Adrenal gland (tissue), 12 donors: ENCODE results near the gene GLTPD2. TPM values are rescaled to one million over a fixed set of nuclear protein-coding genes. Genes with fewer than 3 reads are reported as not detected.

Experiments used
- DNase-seq, 7 donors: peaks; one replicate each; pipeline ENCODE4 v3.0.0-alpha.2; 2019 to 2020
- H3K27ac ChIP-seq, 5 donors: fragments of 200-600 bp; sonication (generic) in 4 of 5; 1 replicate in 3 of 5; 2 replicates in 2 of 5; pipeline versions ENCODE4 v1.5.1 to v1.8.0; 2016 to 2020; ENCODE audit warnings: mild to moderate bottlenecking in 1 of 5
- H3K27me3 ChIP-seq: fragments of 200-600 bp; 2 replicates; pipeline ENCODE4 v1.8.0; 2021
- H3K36me3 ChIP-seq, 2 donors: fragments of 200-600 bp; replicated peaks in 1 of 2; 1 replicate in 1 of 2; 2 replicates in 1 of 2; pipeline versions ENCODE4 v1.5.1 to v1.8.0; 2018 to 2022
- H3K4me1 ChIP-seq, 2 donors: fragments of 200-600 bp; replicated peaks in 1 of 2; 1 replicate in 1 of 2; 2 replicates in 1 of 2; pipeline versions ENCODE4 v1.5.1 to v1.8.0; 2018 to 2021
- H3K4me3 ChIP-seq, 4 donors: fragments of 200-600 bp; sonication (generic) in 3 of 4; one replicate each; pipeline ENCODE4 v1.5.1; 2016 to 2018
- H3K9me3 ChIP-seq, 3 donors: fragments of 200-600 bp; sonication (generic) in 1 of 3; replicated peaks in 1 of 3; 1 replicate in 2 of 3; 2 replicates in 1 of 3; pipeline versions ENCODE4 v1.5.1 to v1.8.0; 2016 to 2021
- POLR2A ChIP-seq, 2 donors: fragments of 450-650 bp; IDR thresholded peaks; one replicate each; pipeline ENCODE4 v1.6.1; 2017; ENCODE audit warnings: antibody characterized with exemption in 2 of 2, mild to moderate bottlenecking in 2 of 2, moderate library complexity in 1 of 2
- WGBS, 4 donors: extraction: QIAGEN DNeasy Blood & Tissue Kit in 2 of 4; methylation state at CpG; one replicate each; pipeline versions ENCODE4 v1.1.5 to v1.1.7; 2013 to 2017; 5-methylcytosine and 5-hydroxymethylcytosine counted together
- intact Hi-C, 2 donors: fragments of 100-400 bp; cut with DNase I; formaldehyde crosslinking; loops; one replicate each; pipeline versions ENCODE4 v1.14.1 to v1.15.0; 2022 to 2023
- polyA plus RNA-seq, 3 donors: library from polyadenylated mRNA; stranded (reverse); fragments of 200-250 nt in 2 of 3; fragments of 350-450 nt in 1 of 3; fragmentation: Illumina TruSeq in 1 of 3; extraction: RNeasy Lipid Tissue Mini Kit (QIAGEN cat#74804) in 1 of 3; gene quantifications; one replicate each; pipeline ENCODE4 v1.2.3, GENCODE V29; 2013 to 2014
- total RNA-seq, 9 donors: library from RNA; depleted of rRNA in 4 of 9; stranded (reverse); fragments of >200 nt in 4 of 9; fragments of 120-200 nt in 1 of 9; fragmentation: NEBNext Ultra II Directional in 1 of 9; extraction: Animal tissue kit (Norgen Biotek cat#: 25700) in 1 of 9; gene quantifications; one replicate each; pipeline versions ENCODE4 v1.1.0 to v1.2.4, GENCODE V29; 2013 to 2023
- TF ChIP-seq, protein P1 (sequence below), 6 experiments: fragments of 450-650 bp in 4 of 6; fragments of 200-600 bp in 2 of 6; sonication (generic) in 1 of 6; IDR thresholded peaks; 1 replicate in 5 of 6; 2 replicates in 1 of 6; pipeline versions ENCODE4 v1.5.1 to v1.8.0; 2016 to 2021; ENCODE audit warnings: antibody characterized with exemption in 6 of 6, mild to moderate bottlenecking in 2 of 6, moderate library complexity in 1 of 6
- donor health status: healthy with polysubstance abuse.
- donor health status: Bipolar disorder and iron deficiency.
- donor health status: DM: yes; HTN: yes; CAD: no.
- donor health status: DM: no; HTN: no; CAD: no.
- donor health status: DM: no; HTN: no; CAD: no.
- donor health status: DM: yes; HTN: yes; CAD: no.

The GLTPD2 gene
- total and polyA plus RNA-seq, 12 donors: not detected

DNA sequence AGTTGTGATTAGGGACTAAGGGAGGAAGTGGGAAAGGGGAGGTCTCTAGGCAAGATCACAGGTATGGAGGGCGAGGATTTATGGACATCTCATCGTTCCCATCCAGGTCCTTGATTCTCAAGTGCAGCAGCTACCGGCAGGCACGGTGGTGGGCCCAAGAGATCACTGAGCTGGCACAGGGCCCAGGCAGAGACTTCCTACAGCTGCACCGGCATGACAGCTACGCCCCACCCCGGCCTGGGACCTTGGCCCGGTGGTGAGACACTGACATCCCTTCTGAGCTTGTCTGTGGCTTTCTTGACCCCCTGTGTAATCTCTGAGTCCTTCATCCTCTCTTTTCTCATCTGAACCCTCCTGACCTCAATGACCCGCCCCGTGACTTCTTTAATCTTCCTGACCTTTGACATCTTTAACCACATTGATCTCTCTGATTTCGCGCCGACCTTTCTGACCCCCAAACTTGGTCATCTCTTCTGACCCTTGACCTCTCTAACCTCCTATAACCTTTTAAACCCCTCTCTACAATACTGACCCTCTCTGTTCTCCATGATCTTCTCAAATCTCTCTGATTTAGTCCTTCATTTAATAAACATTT lies 22.0 kb downstream of the GLTPD2 start:
- Histone ChIP-seq H3K36me3 (peaks cover 0 to 6% of the 10 kb centered on the region in 2 donors), H3K27ac (no peak overlapping the region), H3K27me3 (no peaks in the 10 kb centered on the region), H3K9me3 (no peaks in the 10 kb centered on the region), H3K4me1 (peaks cover 11 to 19% of the 10 kb centered on the region in 2 donors), H3K4me3 (no peak overlapping the region)
- no peak for TF ChIP-seq POLR2A (IDR thresholded peaks at IDR 0.05)
- TF ChIP-seq, protein P1, sequence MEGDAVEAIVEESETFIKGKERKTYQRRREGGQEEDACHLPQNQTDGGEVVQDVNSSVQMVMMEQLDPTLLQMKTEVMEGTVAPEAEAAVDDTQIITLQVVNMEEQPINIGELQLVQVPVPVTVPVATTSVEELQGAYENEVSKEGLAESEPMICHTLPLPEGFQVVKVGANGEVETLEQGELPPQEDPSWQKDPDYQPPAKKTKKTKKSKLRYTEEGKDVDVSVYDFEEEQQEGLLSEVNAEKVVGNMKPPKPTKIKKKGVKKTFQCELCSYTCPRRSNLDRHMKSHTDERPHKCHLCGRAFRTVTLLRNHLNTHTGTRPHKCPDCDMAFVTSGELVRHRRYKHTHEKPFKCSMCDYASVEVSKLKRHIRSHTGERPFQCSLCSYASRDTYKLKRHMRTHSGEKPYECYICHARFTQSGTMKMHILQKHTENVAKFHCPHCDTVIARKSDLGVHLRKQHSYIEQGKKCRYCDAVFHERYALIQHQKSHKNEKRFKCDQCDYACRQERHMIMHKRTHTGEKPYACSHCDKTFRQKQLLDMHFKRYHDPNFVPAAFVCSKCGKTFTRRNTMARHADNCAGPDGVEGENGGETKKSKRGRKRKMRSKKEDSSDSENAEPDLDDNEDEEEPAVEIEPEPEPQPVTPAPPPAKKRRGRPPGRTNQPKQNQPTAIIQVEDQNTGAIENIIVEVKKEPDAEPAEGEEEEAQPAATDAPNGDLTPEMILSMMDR (IDR thresholded peaks at IDR 0.05): no peak
- 66 to 68% (median 67%) methylated on average over 13 of the region's 13 CpGs for WGBS, 4 donors
- intact Hi-C loops: no loop called here
- DNase-seq: peak in 1 of 7 donors; percentile 31

DNA sequence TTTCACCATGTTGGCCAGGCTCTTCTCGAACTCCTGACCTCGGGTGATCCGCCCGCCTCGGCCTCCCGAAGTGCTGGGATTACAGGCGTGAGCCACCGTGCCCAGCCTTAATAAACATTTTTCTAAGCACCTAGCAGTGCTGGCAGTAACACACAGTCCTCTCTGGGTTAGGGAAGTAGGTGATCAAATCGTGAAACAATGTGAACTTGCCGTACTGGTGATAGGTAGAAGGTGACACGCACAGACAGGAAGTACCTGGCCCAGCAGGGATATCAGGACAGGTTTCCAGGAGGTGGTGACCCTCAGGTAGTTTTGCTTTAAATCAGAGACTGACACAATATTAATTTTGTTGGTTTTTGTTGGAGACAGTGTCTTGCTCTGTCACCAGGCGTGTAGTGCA lies 22.7 kb downstream of the GLTPD2 start:
- no peak for DNase-seq
- intact Hi-C loops: no loop called here
- Histone ChIP-seq H3K27me3 (no peaks in the 10 kb centered on the region), H3K27ac (no peak overlapping the region), H3K9me3 (no peaks in the 10 kb centered on the region), H3K36me3 (peaks cover 0 to 12% of the 10 kb centered on the region in 2 donors), H3K4me3 (no peak overlapping the region), H3K4me1 (peaks cover 11 to 13% of the 10 kb centered on the region in 2 donors)
- WGBS, 4 donors: 92 to 97% (median 95%) methylated on average over 11 to 12 of the region's 12 CpGs
- TF ChIP-seq, protein P1 (IDR thresholded peaks at IDR 0.05): no peak
- TF ChIP-seq POLR2A (IDR thresholded peaks at IDR 0.05): no peak

DNA sequence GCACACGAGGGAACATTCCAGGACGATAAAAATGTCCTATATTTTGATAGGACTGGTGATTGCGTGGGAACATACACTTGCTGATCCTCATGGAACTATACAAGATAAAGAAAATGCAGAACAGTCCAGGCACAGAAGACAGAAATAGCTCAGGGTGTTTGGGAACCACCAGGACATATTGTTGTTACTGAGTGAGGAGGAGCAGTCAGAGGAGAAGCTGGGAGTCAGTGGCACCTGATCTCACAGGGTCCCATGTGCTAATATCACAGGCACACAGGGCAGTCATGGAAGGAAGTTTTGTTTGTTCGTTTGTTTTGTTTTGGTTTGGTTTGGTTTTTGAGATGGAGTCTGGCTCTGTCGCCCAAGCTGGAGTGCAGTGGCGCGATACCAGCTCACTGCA lies 23.9 kb downstream of the GLTPD2 start:
- TF ChIP-seq, protein P1 (IDR thresholded peaks at IDR 0.05): no peak
- no peak for TF ChIP-seq POLR2A (IDR thresholded peaks at IDR 0.05)
- intact Hi-C loops: no loop called here
- Histone ChIP-seq H3K27me3 (no peaks in the 10 kb centered on the region), H3K9me3 (no peaks in the 10 kb centered on the region), H3K4me1 (peaks cover 7 to 10% of the 10 kb centered on the region in 2 donors), H3K4me3 (no peak overlapping the region), H3K36me3 (peaks cover 0 to 21% of the 10 kb centered on the region in 2 donors), H3K27ac (no peak overlapping the region)
- 87 to 93% (median 91%) methylated on average over 7 of the region's 7 CpGs for WGBS, 4 donors
- DNase-seq: no peak

DNA sequence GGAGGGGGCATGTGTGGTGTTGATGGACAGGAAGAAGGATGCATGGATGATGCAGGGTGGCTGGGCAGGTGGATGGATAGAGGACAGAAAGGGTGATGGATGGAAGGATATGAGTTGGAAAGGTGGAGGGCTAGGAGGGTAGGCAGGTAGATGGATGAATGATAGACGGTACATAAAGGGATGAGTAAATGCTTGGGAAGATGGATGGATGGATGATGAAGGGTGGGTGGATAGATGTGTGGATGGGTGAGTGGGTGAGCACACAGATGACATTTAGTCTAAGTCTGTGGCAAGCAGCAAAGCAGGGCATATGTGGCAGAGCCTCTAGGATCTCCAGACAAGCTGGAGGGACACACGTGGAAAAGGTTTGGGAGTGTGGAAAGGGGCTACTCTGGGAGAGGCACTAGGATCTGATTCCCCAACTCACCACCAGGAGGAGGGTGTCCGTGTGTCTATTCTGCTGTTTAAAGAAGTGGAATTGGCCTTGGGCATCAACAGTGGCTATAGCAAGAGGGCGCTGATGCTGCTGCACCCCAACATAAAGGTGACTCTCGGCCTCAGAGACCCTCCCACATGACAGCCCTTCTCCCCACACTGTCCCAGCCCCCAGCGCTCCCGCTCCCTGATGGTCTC lies 26.4 kb downstream of the GLTPD2 start:
- Histone ChIP-seq H3K9me3 (no peaks in the 10 kb centered on the region), H3K27ac (no peak overlapping the region), H3K4me3 (no peak overlapping the region), H3K27me3 (no peaks in the 10 kb centered on the region), H3K36me3 (peaks cover 0 to 21% of the 10 kb centered on the region in 2 donors), H3K4me1 (no peaks in the 10 kb centered on the region)
- intact Hi-C loops: no loop called here
- no peak for DNase-seq
- TF ChIP-seq, protein P1 (IDR thresholded peaks at IDR 0.05): peak in 3 of 6 experiments; percentile 14 to 25 (median 15)
- TF ChIP-seq POLR2A (IDR thresholded peaks at IDR 0.05): no peak
- 80 to 86% (median 85%) methylated on average over 7 of the region's 7 CpGs for WGBS, 4 donors
